ENCODE results near the gene DNMT3A.

Gene DNMT3A

DNA sequence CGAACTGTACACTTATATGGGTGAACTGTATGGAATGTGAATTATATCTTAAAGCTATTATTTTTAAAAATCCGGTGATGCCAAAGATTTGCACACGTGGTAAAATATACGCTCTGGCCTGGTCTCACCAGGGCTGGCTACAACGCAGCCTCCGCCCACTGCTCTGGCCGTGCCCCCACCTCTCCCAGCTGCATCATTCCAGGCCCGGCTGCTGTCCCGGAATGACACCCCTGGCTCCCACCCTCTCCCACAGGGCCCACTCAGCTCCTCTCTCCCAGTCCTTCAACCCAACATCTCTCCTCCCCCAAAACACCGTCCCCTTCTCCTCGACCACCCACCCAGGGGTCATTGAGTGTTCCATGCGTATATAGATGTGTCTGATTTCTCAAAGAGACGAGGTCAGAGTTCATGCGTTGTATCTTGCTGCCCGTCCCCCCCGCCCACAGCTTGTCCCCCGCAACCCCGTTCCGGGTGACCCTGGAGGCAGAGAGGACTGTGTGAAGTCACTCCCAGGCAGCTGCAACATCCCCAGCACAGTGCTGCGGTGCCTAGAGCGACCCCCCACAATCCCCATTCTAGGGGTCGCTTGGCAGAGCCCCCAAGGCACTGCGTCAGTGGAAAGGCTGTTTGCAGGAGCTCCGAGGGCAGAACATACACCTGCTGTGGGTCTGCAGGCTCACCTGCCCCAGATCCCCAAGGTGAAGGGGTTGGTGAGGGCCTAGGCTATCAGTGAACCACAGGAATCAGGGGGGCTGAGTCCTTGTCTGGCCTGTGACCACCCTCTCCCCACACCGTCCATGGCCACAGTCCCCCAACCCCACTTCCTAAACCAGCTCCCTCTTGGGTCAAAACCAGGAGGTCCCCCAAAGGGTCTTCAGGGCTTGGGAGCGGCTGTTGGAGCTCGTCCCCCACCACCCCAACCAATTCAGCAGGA lies 13.3 kb downstream of the DNMT3A start:
- no peak for DNase-seq (ENCODE audit: low read depth in 2 of 2, low spot score in 1 of 2)

DNA sequence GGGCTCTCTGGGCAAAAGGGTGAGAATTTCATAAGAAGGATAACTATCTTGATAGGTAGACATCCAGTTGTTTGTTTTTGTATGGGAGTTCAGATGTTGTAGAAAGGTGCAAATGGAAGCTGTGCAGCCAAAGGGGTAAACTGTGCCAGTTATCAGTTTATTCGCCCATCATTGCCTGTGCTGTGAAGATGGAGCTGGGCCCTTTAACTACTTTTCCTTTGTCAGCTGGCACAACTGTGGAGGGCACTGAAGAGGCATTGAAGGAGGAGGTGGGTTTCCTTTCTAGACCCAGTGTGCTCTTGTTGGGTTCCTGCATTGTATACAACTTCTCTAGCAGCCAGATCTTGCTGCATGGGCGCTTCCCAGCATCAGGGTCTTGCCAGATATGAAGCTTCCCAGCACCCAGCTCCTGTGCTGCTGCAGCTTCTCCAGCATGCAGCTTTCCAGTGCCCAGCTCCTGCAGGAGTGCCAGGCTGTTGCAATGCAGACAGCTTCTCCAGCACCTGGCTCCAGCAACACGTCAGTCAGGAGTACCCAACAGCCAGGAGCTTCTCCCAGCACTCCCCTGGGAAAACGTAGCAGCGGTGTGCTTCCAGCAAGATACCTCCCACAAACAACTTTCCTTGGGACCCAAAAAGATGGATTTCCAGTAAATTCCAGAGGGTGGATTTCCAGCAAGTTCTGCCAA lies 15.3 kb downstream of the DNMT3A start:
- DNase-seq (ENCODE audit: low read depth in 2 of 2, low spot score in 1 of 2): no peak

DNA sequence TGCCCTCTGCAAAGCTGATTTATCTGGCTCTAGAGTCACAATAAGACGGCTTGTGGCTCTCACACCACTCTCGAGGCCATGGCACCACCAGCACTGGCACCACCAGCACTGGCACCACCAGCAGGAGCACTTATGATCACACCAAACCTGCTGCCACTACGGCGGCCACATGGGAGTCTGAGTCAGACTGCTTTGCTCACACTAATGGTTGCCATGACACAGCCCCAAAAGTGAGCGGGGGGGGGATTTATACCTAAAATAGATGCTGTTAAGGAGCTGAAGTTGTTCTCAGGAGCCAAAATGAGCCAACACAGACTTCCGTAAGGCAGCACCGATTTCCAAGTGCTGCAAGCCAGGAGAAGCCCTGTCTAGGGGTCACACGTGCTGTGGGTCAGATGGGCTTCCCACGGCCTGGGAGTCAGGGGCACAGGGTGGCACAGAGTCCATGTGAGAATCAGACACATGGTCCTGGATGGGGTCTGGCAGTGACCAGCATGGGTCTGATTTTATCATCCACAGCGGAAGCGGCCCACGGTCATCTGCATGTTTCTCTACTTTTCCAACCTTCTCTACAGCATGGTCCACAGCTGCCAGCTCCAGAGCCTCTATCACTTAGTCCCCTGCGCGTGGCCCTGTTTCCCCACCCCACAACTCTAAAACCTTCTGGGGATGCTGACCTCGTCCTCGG lies 16.7 kb downstream of the DNMT3A start:
- no peak for DNase-seq (ENCODE audit: low read depth in 2 of 2, low spot score in 1 of 2)

DNA sequence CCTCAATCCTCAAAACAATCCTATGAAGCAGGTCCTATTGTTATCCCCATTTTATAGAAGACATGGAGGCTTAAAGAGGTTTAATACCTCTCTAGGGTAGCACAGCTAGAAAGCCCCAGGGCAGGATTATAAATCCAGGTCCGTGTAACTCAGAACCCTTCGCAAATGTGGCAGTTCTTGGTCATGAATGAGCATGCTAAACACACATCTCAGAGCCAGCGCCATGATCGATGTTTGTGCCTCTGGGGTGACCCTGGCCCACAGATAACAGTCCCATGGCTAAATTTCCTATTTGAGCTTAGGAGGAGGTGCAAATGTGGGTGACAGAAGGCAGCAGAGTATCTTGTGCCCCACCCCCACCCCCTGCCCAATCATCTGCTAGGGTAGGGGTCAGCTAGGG lies 17.5 kb downstream of the DNMT3A start:
- DNase-seq (ENCODE audit: low read depth in 2 of 2, low spot score in 1 of 2): no peak

DNA sequence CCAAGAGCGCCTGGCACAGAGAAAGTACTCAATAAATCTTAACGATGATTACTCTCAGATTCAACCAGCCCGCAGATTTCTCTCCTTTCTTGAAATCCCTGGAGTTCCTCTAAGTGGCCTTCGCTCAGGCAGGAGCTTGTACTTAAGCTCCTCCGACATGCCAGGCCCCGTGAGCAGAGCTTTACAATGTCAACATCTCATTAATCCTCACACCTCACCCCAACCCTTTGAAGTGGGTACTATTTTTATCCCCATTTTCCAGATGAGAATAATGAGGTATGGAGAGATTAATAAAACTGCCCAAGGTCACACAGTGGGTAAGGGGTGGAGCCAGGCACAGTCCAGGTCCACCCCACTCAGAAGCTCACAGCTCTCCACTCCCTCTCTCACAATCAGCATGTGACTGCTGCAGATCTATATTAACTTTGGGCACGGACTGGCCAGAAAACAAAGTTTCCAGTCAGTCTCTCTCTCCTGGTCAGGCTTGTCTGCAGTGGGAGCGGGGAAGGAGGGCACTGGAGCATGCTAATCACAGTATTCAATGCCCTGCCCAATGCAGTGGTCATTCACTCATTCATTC lies 18.0 kb downstream of the DNMT3A start:
- DNase-seq (ENCODE audit: low read depth in 2 of 2, low spot score in 1 of 2): no peak

DNA sequence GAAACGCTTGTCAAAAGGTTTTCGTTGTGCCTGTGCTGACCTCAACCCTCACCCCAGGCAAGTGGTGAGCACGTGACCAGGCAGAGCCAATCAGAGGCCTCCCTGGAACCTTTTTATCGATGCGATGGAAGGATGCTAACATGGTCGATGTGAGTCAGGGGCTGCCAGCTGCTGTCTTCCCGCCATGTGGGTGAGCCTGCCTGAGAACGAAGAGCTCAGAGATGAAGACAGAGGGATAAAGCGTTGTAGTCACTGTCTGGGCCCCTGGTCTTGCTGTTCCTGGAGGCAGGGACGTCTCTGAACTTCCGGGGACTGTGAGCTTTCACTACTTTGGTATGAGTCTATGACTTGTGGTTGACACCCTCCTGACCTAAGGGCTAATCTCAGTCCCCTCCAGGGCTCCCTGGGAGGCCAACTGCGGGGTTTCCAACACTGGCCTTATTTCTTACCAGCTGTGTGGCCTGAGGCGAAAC lies 18.6 kb downstream of the DNMT3A start:
- DNase-seq (ENCODE audit: low read depth in 2 of 2, low spot score in 1 of 2): no peak

DNA sequence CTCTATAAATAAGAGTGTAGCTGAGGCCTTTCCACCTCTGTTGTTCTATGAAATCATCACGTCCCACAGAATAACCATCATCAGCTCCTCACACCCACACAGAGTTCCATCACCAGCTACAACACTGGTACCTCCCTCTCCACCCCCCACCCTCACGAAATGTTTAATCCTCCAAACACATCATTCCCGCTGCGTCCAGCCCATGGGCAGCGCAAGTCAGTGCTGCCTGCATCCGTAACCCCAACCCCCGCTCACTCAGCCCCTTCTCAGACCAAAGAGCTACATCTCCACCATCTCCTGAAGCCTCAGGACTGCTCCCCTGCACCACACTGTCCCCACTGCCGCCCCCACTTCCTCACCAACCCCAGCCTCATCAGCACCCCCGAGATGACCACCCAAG lies 19.4 kb downstream of the DNMT3A start:
- no peak for DNase-seq (ENCODE audit: low read depth in 2 of 2, low spot score in 1 of 2)

DNA sequence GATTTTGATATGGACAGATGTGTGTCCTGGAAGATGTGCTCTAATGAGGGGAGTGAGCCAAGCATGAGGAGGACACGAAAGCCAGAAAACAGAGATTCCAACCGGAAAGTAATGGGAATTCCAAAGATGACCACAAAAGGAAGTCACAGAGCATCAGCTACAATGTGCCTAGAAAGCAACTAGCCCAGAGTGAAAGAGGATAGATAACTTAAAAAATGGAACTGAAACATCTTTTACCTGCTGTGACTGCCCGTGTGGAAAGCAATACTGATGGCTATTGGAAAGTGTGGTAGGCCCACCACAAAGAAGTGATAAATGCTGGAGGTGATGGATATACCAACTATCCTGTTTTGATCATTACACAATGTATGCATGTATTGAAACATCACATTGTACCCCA lies 21.6 kb downstream of the DNMT3A start:
- no peak for DNase-seq (ENCODE audit: low read depth in 2 of 2, low spot score in 1 of 2)

DNA sequence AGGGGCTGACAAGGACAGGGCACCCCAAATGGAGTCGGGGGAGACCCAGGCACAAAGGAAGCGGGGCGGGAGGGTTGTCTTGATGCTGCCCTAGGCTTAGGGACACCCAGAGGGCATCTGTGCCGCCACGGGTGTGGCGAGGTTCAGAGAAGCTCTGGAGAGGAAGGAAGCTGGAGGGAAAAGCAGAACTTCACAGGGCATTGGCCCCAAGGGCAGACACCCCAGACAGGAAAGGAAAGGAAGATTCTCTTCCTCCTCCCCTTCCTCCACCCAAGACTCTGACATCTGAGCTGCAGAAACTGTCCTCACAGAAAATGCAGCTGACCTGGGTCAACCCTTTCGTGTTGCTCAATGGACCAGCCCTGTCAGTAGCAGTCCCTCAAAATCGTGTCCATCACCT lies 25.6 kb downstream of the DNMT3A start:
- DNase-seq (ENCODE audit: low read depth in 2 of 2, low spot score in 1 of 2): no peak

DNA sequence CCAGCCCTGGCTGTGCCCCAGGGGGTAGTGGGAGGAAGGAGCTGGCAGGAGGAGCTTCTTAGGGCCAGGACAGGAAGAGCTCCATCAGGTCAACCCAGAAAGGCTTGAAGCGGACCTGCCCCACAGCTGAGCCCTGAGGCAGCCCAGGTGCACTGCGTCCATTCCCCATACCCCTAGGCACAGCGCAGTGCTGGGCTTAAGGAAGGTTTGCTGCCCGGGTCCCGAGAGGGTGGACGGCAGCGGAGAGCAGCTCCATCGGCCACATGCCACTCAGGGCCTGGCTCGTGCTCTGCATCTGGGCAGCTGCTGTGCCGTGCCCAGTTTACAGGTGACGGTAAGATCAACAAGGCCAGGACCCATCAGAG lies 26.4 kb downstream of the DNMT3A start:
- no peak for DNase-seq (ENCODE audit: low read depth in 2 of 2, low spot score in 1 of 2)

DNA sequence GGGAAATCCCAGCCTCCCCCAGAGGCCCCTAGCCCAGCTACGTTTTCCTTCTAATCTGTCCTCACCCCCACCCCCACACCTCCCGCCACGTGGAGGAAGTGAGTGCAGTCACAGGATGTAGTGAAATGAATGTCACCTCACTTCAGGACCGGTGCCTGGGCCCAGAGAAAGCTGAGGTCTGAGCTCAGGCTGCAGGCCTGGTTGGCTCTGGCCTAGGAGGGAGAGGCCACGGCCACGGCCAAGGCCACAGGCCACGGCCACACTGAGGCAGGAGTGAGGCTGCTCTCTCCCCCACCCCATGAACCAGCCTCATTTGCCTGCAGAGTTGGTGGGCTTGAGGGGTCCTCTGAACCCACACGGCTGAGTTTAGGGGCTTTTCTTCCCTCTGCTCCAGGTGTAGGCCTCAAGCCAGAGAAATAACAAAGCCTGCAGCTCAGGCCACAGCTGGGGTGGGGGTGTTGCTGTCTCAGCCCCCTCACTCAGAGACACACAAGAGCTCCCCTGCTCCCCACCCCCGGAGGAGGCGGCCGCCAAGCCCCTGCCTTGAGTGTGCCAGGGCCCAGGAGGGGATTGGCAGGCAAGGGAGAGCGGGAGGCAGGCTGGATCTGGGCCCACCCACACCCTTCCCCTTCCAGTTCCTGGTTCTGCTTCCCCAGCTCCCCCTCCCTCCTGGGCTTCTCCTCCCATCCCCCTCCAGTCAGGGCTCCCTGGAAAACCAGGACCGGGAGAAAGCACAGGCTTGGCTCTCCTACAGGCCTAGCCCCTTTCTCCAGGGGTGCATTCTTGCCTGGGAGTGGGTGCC lies 27.0 kb downstream of the DNMT3A start:
- peak; percentile 79 to 82 for DNase-seq (ENCODE audit: low read depth in 2 of 2, low spot score in 1 of 2)

DNA sequence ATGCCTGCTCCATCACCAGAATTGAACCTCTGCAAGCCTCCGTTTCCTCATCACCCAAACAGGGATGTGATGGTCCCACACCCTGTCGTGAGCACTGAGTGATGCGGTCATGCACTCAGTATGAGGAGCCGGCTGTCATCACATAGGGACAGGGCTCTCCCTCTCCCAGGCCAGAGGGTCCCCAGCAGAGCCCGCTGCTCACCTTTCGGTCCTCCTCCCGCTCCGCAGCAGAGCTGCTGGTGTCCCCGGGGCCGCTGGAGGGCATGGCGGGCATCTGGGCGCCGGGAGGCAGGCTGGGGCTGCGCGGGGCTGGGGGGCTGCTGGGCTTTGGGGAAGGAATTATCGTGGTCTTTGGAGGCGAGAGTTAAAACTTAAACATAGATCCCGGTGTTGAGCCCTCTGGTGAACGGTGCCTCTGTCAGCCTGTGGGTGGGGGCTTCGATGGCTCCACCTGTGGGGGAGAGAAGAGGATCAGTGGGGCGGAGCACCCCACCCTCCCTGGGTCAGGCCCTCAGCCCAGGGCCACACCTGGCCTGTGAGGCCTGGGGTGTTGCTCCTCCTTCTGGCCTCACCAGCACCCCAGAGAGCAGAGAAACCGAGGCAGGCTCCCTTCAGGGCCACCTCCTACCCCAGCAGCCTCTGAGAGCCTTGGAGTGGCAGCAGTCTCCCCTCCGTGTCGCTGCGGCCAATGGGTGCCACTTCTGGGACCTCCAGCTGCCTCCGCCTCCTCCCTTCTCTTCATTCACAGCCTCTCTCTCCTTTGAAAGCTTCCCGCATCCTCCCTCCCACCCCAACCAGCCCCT lies 27.8 kb downstream of the DNMT3A start:
- DNase-seq (ENCODE audit: low read depth in 2 of 2, low spot score in 1 of 2): no peak

DNA sequence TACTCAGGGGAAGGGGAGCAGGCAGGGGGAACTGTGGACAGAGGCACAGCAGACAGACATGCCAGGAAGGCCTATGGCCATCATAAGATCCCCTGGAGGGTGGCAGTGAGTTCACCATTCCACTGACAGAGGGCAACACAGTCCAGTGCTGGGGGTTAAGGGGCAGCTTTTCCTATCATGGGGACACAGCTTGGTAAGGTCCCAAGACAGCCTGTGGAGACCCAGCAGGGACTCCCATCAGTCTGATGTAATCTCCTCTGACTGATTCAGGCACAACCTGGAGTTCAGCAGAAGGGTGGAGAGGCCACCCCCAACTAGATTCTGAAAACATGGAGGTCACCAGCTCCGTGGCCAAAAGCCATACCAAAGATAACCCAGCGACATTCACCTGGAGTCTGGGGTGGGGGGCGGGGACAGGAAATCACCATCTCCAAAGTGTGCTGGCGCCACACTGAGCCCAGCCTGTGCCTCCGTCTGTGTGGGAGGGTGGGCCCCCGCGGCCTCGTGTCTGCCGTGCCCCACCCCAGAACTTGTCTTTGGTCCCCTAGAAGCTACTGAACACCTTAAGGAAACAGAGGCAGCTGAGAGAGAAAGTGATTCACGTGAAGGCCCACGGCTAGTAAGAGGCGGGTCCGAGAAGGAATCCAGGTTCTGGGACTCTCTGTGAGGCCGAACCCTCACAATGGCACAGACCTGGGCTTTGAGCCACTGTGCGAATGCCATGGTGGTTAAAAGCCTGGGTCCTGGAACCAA lies 28.6 kb downstream of the DNMT3A start:
- DNase-seq (ENCODE audit: low read depth in 2 of 2, low spot score in 1 of 2): peak in 1 of 2 donors; percentile 50

DNA sequence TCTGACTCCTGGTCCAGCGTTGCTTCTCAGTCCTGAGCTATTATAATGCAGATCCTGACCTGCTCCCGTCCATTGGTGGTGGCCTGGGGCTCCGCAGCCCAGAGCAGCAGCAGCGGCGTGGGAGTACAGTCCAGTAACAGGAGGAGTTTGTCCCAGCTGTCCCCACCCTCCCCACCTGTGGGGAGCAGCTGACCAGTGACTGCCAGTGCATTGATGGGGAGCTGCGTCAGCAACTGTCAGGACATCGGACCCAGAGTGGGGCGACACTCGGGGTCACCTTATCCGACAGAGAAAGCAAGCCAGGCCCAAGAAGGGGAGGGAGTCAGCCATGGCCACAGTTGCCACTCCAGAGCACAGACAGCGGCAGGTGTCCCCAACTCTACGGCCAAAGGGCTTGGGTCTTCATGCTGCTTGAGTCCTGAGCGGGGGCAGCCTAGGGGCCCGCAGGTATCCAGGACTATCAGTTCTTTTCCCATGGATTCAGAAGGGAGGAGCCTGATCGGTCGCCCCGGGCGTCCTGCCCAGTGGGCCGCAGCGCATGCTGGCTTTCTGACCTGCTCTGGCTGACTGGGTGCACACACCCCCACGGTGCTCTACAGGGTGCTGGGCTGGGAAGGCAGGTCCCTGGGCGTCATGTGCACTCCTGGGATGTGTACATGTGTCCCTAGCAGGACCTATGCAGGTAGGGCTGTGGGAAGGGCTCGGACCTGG lies 29.7 kb downstream of the DNMT3A start:
- no peak for DNase-seq (ENCODE audit: low read depth in 2 of 2, low spot score in 1 of 2)

DNA sequence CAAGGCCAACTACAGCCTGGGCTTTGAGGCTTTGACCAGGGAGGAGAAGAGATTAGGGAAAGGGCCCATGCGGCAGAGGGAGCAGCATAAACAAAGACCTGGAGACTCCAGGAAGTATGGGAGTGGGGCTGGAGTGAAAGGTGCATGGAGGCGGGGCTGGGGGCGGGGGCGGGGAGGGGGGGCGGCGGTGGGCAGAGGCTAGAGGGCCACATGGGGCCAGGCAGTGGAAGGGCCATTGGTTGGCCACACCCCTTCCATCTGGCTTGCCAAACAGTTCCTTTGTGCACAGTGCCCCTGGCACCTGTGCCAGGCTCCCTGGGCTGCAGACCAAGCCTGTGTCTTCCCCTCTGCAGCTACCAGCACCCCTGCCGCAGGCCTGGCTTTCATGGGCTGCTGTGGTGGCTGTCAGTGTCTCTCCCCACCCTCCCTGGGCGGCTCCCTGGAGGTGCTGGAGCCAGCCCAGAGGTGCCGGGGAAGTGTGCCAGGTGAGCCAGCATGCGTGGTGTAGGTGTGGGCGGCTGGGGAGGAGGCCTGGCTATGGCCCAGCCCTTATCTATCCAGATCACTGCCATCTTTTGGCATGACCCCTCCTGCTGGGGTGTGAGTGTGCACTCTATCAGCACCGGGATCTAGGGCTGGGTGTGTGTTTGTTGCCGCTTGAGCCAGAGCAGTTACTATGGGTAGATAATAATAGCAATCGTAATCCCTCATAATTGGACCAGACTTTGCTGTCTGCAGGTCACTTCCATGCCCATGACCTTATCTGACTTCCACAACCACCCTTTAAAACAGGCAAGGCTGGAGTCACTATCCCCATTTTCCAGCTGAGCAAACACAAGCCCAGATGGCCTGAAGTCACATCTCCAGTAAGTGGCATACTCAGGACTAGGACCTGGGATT lies 30.5 kb downstream of the DNMT3A start:
- DNase-seq (ENCODE audit: low read depth in 2 of 2, low spot score in 1 of 2): no peak

DNA sequence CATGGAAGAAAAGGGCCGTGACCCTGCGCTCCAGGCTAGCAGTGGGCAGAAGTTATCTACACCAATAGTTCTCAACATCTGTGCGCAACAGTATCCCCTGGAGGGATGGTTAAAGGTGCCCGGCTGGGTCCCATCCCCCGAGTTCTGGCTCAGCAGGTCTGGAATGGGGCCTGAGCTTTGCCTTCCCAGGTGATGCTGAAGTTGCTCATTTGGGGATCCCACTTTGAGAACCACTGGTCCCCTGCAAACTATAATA lies 31.1 kb downstream of the DNMT3A start:
- DNase-seq (ENCODE audit: low read depth in 2 of 2, low spot score in 1 of 2): no peak

DNA sequence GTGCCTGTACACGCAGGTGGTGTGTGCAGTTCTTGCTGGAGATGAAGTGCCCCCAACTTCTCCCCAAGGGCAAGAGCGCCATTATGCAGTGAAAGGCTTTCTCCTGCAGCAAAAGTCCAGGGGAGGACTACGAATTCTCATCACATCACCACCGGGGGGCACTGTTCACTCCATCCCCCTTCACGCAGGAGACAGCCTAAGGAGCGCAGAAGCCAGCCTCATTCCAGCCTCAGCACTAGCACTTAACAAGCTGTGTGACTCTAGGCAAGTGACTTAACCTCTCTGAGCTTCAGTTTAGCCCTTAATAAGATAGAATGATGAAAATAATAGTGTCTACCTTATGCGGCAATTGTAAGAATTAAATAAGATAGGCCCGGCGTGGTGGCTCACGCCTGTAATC lies 32.3 kb downstream of the DNMT3A start:
- peak in 1 of 2 donors; percentile 42 for DNase-seq (ENCODE audit: low read depth in 2 of 2, low spot score in 1 of 2)

DNA sequence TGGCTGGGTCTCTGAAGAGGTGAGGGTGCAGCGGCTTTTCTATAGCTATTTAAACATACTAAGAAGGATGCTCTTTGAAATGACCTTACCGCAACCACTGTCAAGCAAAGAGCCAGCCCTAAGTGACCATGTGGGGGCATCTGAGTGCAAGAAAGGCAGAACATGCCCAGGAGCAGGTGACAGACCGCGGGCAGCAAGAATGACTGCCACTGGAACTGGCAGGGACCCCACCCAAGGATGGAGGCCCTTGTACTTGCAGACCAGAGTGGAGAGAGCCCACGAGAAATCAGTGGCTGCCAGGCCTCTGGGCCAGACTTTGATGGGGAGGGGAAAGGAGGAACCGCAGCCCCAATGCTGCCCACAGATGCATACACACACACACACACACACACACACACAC lies 33.1 kb downstream of the DNMT3A start:
- no peak for DNase-seq (ENCODE audit: low read depth in 2 of 2, low spot score in 1 of 2)
